ENCODE measurements around the gene SRCAP.

The SRCAP gene

GRCh38 chr16:30728321-30728720 is 29.4 kb downstream of the SRCAP start:
- H3K4me2 ChIP-seq = peak overlapping the region; percentile 45 to 83 (median 70)
- H3K4me3 ChIP-seq = no peak overlapping the region
- peak overlapping the region in 2 of 11 experiments; percentile 18 to 34; a peak in 1 of 22 replicates for H3K27ac ChIP-seq
- peaks cover 21 to 62% (median 44%) of the 10 kb centered on the region in 10 experiments for H3K4me1 ChIP-seq
- H3K36me3 ChIP-seq = peaks cover 77 to 98% (median 97%) of the 10 kb centered on the region in 11 experiments
- no peak for TF ChIP-seq Cebpa-rat (IDR thresholded peaks at IDR 0.05)
- peak overlapping the region in 2 of 11 experiments; percentile 24 to 26; a peak in 2 of 22 replicates for H3K9ac ChIP-seq
- H3K27me3 ChIP-seq = no peaks in the 10 kb centered on the region
- H3K9me3 ChIP-seq (replicated peaks in 1 of 11) = no peaks in the 10 kb centered on the region
- peaks cover 24 to 87% (median 73%) of the 10 kb centered on the region in 11 experiments; a peak in 21 of 22 replicates for H4K20me1 ChIP-seq

- Histone ChIP-seq H4K20me1 (peaks cover 24 to 85% (median 66%) of the 10 kb centered on the region in 11 experiments; a peak in 21 of 22 replicates), H3K4me1 (peaks cover 21 to 58% (median 42%) of the 10 kb centered on the region in 10 experiments), H3K27me3 (no peaks in the 10 kb centered on the region), H3K36me3 (peaks cover 77 to 98% (median 97%) of the 10 kb centered on the region in 11 experiments), H3K9me3 (replicated peaks in 1 of 11) (no peaks in the 10 kb centered on the region), H3K27ac (peak overlapping the region in 4 of 11 experiments; percentile 4 to 37 (median 20); a peak in 2 of 22 replicates), H3K4me2 (peak overlapping the region; percentile 45 to 83 (median 70)), H3K9ac (peak overlapping the region in 6 of 11 experiments; percentile 10 to 40 (median 20); a peak in 5 of 22 replicates), H3K4me3 (no peak overlapping the region)
- TF ChIP-seq Cebpa-rat (IDR thresholded peaks at IDR 0.05) = no peak
These were observed 30.1 kb downstream of the SRCAP start for GRCh38 chr16:30728899-30729672.

GRCh38 chr16:30731411-30731810 is 32.4 kb downstream of the SRCAP start:
- Histone ChIP-seq H3K4me2 (no peak overlapping the region), H3K9me3 (replicated peaks in 1 of 11) (no peaks in the 10 kb centered on the region), H3K9ac (no peak overlapping the region; a peak in 2 of 22 replicates), H3K36me3 (peaks cover 85 to 98% (median 97%) of the 10 kb centered on the region in 11 experiments), H3K4me1 (peaks cover 21 to 35% (median 27%) of the 10 kb centered on the region in 10 experiments), H4K20me1 (peaks cover 24 to 65% (median 45%) of the 10 kb centered on the region in 11 experiments; a peak in 21 of 22 replicates), H3K27ac (no peak overlapping the region), H3K27me3 (no peaks in the 10 kb centered on the region), H3K4me3 (no peak overlapping the region)
- no peak for TF ChIP-seq Cebpa-rat (IDR thresholded peaks at IDR 0.05)

- Histone ChIP-seq H3K27ac (no peak overlapping the region), H3K36me3 (peaks cover 86 to 100% (median 99%) of the 10 kb centered on the region in 11 experiments), H3K4me1 (peaks cover 0 to 27% (median 11%) of the 10 kb centered on the region in 10 experiments; a peak in 11 of 20 replicates), H3K9ac (no peak overlapping the region), H3K4me2 (no peak overlapping the region), H4K20me1 (peaks cover 0 to 69% (median 35%) of the 10 kb centered on the region in 11 experiments; a peak in 18 of 22 replicates), H3K4me3 (no peak overlapping the region), H3K9me3 (replicated peaks in 1 of 11) (no peaks in the 10 kb centered on the region), H3K27me3 (no peaks in the 10 kb centered on the region)
- no peak for TF ChIP-seq Cebpa-rat (IDR thresholded peaks at IDR 0.05)
These were observed 38.2 kb downstream of the SRCAP start for GRCh38 chr16:30736995-30737793.

GRCh38 chr16:30737794-30738648 is 39.0 kb downstream of the SRCAP start:
- H3K9ac ChIP-seq = no peak overlapping the region
- no peak overlapping the region for H3K4me3 ChIP-seq
- peaks cover 0 to 65% (median 35%) of the 10 kb centered on the region in 11 experiments; a peak in 18 of 22 replicates for H4K20me1 ChIP-seq
- no peak for TF ChIP-seq Cebpa-rat (IDR thresholded peaks at IDR 0.05)
- peaks cover 86 to 100% (median 99%) of the 10 kb centered on the region in 11 experiments for H3K36me3 ChIP-seq
- no peak overlapping the region for H3K4me2 ChIP-seq
- H3K4me1 ChIP-seq = peaks cover 0 to 27% (median 11%) of the 10 kb centered on the region in 10 experiments; a peak in 11 of 20 replicates
- H3K27me3 ChIP-seq = no peaks in the 10 kb centered on the region
- H3K9me3 ChIP-seq (replicated peaks in 1 of 11) = no peaks in the 10 kb centered on the region
- H3K27ac ChIP-seq = no peak overlapping the region

GRCh38 chr16:30738984-30739951 is 40.3 kb downstream of the SRCAP start:
- Histone ChIP-seq H3K27ac (no peak overlapping the region), H4K20me1 (peaks cover 0 to 59% (median 35%) of the 10 kb centered on the region in 11 experiments; a peak in 18 of 22 replicates), H3K4me2 (peak overlapping the region in 1 of 11 experiments; percentile 56; a peak in 1 of 22 replicates), H3K4me1 (peaks cover 0 to 27% (median 11%) of the 10 kb centered on the region in 10 experiments; a peak in 11 of 20 replicates), H3K27me3 (no peaks in the 10 kb centered on the region), H3K9ac (peak overlapping the region in 2 of 11 experiments; percentile 3 to 34; a peak in 1 of 22 replicates), H3K4me3 (no peak overlapping the region), H3K36me3 (peaks cover 86 to 100% (median 99%) of the 10 kb centered on the region in 11 experiments), H3K9me3 (replicated peaks in 1 of 11) (no peaks in the 10 kb centered on the region)
- TF ChIP-seq Cebpa-rat (IDR thresholded peaks at IDR 0.05) = no peak
